GM12864 (cell line): ENCODE measurements around the gene UBA5.

Experiments
- DNase-seq: peaks from one replicate; pipeline ENCODE4 v3.0.0-alpha.2; 2011; ENCODE audit warnings: low read depth
- H3K4me3 ChIP-seq: 2 replicates; pipeline ENCODE4 v1.5.1; 2011; ENCODE audit warnings: mild to moderate bottlenecking, low read depth, low read length, control low read depth
- CTCF ChIP-seq: IDR thresholded peaks from 2 replicates; pipeline ENCODE4 v1.5.1; 2011; ENCODE audit warnings: low read depth, mild to moderate bottlenecking, moderate library complexity, low read length, control low read depth, inconsistent platforms; ENCODE audit errors: missing control alignments

Gene UBA5

GRCh38 chr3:132652640-132653270 lies 7.4 kb upstream of the UBA5 start:
- DNase-seq: no peak
- H3K4me3 ChIP-seq: no peak overlapping the region
- no peak for TF ChIP-seq CTCF

- no peak for TF ChIP-seq CTCF
- no peak overlapping the region for H3K4me3 ChIP-seq
- no peak for DNase-seq
These were observed 5.9 kb upstream of the UBA5 start for GRCh38 chr3:132654190-132654589.

- DNase-seq: no peak
- no peak overlapping the region for H3K4me3 ChIP-seq
- TF ChIP-seq CTCF: no peak
These were observed 5.4 kb upstream of the UBA5 start for GRCh38 chr3:132654721-132655120.

- no peak overlapping the region for H3K4me3 ChIP-seq
- DNase-seq: no peak
- no peak for TF ChIP-seq CTCF
These were observed 4.7 kb upstream of the UBA5 start for GRCh38 chr3:132655471-132655870.

- TF ChIP-seq CTCF: no peak
- no peak overlapping the region for H3K4me3 ChIP-seq
- no peak for DNase-seq
These were observed 2.0 kb upstream of the UBA5 start for GRCh38 chr3:132657869-132658747.

- TF ChIP-seq CTCF: no peak
These were observed 1.1 kb upstream of the UBA5 start for GRCh38 chr3:132659000-132659364.

More at GRCh38 chr3:132659000-132659364, 1.1 kb upstream of the UBA5 start:
- H3K4me3 ChIP-seq: peak overlapping the region; percentile 57
- DNase-seq: no peak
